ENCODE data around the gene LYST.
"Not testable (repeated sequence)": the region's sequence is repeated elsewhere in the genome, so short reads cannot be mapped to it uniquely, and the experiment has no call there.

LYST gene

DNA sequence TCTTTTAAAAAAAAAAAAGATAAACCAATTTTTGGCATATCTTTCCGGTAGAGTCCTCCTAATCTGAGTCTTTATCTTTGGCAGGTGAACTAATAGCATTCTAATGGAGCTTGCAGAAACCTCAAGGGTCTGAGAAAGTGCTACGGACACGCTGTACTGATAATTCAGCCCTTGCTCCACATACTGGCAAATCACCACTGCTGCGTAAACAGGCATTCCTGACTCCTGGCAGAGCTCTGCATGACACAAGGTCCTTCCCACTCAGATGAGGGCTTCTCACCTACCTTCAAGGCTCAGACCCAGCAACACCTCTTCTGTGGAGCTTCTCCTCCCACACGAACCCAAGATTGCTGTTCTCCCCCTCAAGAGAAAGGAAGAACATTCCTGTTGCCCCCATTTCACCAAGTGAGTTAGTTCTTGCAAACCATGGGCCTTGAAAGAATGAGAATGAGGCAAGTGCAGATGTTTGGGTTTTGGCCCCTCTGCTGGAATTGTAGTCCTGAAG, 48.0 kb downstream of the LYST start:
- no peak for DNase-seq

DNA sequence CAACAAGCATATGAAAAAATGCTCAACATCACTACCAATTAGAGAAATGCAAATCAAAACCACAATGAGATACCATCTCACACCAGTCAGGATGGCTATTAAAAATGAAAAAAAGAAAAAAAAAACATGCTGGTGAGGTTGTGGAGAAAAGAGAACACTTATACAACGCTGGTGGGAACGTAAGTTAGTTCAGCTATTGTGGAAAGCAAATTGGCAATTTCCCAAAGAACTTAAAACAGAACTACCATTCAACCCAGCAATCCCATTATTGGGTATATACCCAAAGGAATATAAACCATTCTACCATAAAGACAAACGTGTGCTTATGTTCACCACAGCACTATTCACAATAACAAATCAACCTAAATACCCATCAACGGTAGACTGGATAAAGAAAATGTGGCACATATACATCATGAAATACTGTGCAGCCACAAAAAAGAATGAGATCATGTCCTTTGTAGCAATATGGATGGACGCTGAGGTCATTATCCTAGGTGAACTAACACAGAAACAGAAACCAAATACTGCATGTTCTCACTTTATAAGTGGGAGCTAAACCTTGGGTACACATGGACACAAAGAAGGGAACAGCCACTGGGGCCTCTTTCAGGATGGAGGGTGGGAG, 49.5 kb downstream of the LYST start:
- DNase-seq: no peak

DNA sequence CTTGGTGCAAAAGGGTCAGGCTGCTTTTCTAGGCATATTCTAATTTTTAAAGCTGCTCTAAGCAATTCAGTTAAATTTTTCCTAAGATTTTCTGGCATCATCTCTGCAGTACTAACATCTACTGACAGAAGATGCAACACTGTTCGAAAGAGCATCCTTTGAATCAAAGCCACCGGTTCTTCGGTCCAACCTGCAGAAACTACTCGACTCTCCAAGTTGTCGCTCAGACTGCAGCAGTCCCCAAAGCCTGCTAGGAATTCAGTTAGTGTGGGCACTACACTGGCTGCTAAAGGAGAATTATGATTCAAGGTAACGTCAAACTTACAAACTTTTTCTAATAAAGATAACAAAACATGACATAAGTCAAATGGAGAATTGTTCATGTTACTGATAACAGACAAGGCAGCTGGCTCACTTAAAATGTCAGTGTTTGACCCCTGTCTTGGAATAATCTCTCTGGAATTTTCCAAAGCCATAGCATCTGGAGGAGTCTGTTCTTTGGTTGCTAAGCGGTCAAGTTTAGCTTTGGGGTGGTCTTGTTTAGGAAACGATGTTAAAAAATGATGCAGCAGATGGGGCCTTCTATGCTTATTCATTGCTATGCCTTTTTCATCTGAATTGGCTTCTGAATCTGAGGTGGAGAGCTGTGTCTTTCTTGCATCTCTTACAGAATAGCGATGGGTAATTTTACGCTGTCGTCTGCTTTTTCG, 56.9 kb downstream of the LYST start:
- DNase-seq: no peak

DNA sequence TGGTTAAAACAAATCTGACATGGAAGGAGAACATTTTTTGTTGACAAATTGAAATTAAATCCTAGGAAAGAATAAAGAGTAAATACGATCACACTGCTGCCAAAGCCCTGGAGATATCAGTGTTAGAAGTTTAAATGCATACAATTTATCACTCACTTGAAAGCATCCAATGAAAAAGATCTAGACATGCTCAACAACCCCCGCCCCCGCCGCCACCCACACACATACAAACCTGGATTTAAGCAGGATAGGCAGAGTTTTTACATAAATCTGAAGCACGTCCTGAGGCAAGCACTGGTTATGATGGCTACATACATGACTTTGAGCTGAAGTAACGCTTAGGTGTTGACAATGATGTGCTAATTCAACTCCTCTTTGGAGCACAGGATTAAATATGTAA, 58.5 kb downstream of the LYST start:
- DNase-seq: no peak

DNA sequence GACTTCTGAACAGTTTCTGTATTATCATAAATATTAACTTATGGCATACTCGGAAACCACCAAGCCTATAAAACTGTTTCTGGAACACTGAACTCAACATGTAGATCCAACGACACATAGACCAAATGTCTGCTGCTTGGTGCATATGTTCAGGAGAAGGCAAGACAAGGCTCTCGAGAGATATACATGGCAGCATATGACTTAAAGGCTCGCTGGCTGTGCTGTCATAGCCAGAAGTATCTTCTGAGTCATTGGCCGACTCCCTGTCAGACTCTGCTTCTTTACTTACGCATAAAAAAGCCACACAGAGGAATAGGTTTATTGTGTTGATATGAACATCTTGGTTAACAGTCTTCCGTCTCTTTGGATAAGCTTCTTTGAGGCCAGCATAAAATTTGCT, 60.6 kb downstream of the LYST start:
- no peak for DNase-seq

DNA sequence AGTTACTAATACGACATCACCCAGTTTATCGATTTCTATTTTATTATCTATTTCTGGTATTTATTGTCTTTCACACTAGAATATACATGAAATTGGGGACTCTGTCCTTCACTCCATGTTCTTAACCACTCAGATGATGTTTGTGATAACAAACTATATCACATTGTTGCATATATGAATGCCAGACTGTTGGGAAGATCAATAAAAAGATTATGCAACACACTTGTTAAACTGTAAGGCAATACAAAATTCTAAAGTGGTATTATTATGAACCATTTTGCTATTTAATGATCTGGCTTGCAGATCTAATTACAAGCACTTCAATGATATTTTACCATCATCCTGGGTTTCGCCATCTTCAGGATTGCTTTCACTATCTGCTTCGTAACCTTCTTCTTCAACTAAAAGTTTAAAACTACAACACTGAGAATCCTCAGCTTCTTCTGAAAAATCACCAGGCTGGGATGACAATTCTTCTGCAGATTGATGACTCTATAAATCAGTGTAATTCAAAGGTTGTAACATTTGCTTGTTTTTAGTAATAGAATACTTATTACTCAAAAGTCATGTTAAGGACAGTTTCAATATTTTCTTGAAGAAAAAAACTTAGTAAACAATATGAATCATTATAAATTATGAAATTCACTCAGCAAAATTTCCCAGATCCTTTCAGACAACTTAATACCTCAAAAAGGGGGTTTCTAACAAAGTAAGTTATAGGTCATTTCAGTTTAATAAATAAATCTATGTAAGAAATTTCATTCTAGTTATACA, 63.9 kb downstream of the LYST start:
- DNase-seq: no peak

DNA sequence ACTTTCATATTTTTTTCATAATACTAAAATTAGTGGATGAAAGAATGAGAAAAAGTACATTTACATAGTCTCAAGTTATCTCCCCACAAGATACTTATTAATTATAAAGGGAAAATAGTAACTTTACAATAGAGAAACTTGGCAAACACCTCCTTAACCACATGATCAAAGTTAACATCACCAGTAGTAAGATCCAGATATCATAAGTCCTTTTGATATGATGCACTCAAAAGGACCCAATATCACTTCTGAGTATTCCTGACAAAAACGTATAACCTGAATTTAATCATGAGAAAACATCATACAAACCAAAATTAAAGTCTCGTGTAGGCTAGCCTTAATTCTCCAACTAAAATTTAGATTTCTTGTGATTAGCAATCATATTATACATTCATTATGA, 67.4 kb downstream of the LYST start:
- DNase-seq: no peak

DNA sequence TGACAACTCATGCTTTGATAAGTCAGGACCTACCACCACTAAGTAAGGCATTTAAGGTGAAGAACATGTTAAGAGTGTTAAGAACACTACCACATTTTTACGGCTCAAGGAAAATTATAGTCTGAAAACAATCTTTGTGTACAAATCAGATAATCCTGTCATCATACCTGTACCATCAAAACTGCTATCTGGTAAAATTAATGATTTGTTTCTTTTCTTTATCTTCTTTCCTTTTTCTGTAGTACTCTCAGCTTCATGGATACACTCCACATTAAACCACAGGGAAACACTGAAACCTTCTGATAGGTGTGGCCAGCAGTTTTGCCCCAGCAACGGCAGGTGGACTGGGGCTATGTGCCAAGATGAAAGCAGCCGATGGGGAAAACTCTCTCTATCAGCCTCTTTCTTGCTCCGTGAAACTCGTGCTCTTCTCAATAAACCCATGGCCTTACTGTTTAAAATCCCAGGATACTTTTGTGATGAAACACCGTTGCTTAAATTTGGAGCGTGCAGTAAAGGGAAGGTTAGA, 75.1 kb downstream of the LYST start:
- no peak for DNase-seq

DNA sequence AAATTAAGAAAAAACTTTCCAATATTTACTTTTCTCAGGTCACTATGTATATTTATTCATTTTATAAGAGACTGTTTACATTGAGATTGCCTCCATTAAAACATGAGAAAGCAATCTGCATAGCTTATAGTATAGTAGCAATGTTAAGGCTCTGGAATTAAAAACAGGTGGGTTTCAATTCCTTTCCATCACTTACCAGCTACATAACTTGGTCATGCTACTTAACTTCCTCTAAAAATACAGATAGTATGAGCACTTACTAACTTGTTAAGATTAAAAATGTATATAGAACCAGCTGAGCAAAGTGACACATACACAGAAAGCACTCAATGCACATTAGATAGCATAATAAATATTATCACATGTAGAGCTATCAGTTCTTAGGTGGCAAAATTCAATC, 76.6 kb downstream of the LYST start:
- no peak for DNase-seq

DNA sequence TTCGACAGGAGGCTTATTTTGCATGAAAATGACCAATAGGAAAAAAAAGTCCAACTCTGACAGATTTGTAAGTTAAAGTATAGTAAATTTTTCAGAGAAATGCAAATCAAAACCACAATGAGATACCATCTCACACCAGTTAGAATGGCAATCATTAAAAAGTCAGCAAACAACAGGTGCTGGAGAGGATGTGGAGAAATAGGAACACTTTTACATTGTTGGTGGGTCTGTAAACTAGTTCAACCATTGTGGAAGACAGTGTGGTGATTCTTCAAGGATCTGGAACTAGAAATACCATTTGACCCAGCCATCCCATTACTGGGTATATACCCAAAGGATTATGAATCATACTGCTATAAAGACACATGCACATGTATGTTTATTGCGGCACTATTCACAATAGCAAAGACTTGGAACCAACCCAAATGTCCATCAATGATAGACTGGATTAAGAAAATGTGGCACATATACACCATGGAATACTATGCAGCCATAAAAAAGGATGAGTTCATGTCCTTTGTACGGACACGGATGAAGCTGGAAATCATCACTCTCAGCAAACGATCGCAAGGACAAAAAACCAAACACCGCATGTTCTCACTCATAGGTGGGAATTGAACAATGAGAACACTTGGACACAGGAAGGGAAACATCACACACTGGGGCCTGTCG, 80.3 kb downstream of the LYST start:
- not testable (repeated sequence) for DNase-seq

DNA sequence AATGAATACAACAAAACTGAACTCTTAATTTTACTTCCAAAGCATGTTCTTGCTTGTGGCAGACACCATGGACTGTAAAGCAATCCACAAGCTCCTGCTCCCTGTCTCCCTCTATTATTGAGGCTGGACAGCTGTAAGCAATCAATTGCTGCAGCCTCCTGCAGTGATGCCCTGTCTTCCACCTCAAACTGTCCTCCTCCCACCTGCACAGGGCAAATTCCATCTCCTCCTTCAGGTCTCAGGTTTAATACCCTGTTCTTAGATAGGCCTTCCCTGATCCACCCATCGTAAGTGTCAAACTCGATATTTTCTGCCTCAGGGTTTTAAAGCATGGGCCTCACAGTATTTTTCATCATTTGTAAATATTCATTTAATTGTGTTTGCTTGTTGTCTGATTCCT, 81.8 kb downstream of the LYST start:
- DNase-seq: peak; percentile 4

DNA sequence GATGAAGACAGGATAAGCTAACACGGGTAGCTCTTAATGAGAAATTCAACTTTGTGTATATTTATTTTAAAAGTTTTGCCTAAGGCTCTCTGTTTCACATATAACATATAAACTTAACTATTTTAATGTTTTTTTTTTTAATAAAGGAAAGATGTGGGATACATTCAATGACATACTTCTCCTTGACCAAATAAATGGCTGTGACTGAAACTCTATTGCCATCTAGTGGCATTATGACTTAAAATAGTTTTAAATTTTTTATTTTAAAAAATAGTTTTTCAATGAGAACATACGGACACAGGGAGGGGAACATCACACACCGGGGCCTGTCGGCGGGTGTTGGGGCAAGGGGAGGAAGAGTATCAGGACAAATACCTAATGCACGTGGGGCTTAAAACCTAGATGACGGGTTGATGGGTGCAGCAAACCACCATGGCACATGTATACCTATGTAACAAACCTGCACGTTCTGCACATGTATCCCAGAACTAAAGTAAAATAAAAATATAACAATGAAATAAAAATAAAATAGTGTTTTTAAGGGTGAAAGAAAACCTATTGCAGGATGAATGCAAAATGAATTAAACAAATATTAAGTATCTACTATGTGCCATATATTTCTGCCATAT, 83.4 kb downstream of the LYST start:
- DNase-seq: peak; percentile 60

DNA sequence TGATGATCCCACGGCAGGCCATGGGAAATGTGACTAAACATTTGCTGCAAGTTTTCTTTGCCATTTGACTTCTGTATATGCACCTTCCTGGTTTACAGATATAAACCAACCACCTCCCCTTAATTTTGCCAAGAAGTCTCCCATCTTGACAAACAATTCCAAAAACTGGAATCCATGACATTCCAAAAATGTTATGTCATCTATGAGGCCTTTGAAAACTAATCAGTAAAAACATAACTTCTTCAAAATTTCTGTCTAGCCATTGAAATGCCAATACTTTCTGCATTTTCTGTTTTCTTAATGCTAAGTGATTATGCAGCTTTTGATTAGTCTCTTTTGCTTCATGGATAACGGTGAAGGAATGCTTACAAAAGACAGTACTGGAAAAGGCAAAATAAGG, 84.1 kb downstream of the LYST start:
- DNase-seq: no peak

DNA sequence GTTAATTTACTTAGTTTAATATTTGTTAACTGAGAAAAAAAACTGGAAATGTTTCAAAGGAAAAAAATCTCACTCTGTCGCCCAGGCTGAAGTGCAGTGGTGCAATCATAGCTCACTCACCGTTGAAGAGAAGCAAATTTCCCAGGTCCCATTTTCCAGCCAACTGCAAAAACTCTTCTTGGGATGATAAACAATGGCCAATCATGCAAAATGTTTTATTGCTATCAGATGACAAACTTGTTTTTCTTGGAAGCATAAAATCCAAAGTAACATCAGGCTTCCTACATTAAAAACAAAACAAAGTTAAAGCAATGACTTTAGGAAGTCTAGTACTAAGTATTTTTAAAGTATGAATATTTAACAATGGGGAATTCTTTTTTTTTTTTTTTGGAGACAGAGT, 84.9 kb downstream of the LYST start:
- no peak for DNase-seq

DNA sequence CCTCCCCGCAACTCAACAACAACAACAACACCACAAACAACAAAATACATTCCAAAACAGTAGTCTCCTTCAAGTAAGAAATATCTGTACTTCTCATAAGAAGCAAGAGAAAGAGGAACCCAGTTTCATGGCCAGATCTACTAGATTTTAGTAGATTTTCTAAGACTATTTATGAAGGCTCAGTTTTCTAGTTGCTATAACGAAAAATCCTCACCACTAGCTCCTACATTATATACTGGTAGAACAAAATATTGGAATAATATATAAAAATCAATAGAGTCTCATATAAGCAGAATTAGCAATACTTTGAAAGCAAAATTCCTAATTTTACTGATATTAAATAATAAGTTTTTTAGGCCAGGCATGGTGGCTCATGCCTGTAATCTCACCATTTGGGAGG, 86.9 kb downstream of the LYST start:
- no peak for DNase-seq

DNA sequence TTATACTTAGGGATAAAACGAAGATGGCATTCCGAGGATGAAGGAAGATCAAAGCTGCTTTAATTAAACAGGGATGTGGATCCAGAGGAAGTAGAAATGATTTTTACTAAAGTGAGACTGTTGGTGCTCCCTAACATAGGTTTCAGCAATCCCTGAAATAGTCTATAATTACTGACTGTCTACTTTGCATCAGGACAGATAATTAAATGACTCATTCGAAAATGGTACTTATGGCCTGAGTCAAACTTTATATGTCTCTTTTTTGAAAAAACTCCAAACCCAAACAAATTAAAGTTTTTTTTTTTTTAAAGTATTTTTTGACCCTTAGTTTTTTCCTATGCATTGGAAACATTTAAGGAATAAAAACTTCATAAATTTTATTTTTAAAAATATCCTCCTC, 90.3 kb downstream of the LYST start:
- no peak for DNase-seq

DNA sequence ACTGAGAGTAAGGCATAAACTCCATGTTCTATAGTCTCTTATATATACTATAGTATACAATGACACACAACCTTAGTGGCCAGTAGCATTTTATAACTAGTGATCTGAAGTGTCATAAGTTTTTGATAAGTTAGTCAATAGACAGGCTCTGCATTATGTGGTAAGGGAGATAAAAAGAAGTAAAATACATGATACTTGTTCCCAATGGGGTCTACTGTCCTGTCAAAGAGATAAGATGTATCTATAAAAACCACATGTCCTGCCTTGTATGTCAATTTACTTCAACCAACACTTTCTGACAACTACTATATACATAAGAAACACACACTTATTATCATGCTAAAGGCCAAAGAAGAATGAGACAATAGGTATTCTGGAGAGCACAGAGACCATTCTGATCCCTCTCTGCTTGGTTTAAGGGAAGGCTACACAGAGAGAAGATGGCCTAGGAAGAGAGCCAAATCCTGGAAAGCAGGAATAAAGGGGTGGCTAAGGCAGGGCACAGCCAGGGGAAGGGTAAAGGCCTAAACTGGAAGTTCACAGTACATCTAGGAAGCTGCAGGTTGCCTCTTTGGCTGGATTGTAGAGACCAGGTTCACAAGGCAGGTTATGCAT, 91.4 kb downstream of the LYST start:
- no peak for DNase-seq

DNA sequence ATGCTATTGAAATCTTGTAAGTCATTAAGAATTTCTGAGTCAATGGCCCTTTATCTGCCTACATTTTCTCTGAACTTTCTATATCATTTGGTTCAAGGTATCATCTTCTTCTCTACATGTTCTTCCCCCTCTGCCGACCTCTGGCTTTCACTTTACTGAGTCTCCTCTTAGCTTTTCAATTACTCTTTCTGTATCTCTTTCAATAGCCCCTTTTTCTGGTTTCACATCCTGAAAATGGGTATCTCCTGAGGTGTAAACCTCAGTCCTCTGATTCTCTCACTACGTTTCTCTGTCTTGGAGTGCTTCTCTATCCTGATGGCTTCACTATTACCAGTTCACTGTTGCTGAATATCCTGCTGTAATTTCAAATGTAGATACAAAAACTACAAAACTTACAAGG, 98.9 kb downstream of the LYST start:
- DNase-seq: no peak

DNA sequence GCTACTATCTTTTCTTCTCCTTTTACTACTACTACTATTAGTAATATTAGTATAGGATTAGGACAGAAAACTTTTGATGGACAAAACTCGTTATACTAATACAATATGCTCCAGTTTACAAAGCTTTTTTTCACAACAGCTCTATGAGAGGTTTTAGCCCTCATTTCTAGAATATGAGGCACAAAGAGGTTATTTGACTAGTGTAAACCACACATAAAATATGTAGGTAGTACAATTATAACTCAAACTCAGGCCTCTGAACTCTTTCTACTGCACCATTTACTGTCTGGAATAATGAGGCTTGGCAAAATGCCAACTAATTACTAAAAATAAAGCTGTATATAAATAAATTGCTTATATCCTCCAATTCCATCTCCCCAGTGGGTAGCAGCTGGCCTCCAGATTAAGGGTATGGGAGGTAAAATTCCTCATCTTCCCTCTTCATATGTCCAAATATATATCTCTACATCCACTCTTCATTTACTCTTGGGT, 99.9 kb downstream of the LYST start:
- no peak for DNase-seq

DNA sequence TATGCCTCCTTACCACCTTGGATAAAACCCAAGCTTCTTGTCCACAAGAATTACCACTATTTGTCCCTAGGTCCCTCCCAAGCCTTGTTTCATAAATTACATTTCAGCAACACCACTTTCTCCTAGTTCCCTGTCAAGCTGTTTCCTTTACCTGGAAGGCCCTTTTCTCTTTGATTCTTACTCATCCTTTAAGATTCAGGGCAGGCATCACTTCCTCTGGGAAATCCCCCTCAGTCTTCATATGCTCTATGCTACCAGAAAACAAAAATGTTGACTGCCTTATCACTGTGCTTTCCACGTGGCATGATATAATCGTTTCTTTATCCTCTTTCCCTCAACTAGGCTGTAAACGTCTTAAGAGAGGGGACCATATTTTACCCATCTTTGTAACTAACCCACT, 102.7 kb downstream of the LYST start:
- no peak for DNase-seq

DNA sequence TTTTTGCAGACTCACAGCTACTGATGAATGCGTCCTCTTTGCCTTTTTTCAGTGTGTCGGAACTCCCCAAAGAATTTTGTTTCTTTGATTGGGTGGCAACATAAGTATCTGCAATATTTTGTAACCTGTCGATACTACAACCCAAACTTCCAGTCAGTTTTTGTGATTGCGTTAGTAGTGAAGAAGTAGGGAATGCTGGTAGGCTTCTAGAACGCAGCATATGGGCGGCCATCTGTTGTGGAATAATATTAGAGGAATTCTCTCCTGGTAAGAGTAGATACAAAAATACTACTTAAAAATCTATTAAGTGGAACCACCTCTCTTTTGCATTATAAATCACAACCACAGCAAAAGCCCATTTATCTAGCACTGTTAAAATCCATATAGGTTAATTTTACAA, 107.4 kb downstream of the LYST start:
- no peak for DNase-seq

DNA sequence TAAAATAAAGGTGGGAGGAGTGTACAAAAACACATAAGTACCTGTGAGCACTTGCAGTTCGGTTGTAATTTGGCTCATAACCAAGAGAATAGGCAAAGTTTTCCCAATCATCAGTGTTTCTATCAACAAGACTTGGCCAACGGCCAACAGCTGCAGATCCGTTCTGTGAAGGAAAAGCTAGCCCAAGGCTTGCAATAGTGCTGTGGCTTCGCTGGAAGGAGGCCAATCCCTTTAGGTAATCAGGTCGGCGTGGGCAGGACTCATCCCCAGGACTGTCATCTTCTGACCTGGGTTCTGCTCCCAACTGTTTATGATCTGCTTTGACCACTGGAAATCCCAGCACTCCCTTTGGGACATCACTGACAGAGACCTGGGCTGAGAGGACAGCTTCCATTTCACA, 107.8 kb downstream of the LYST start:
- no peak for DNase-seq
